Fibroblast of skin of left biceps (primary cell): Measurements from ENCODE around the gene PHF3.

Source experiments
- DNase-seq, 2 experiments: peaks; one replicate each; pipeline ENCODE4 v3.0.0-alpha.2; 2013; ENCODE audit warnings: low read depth in 2 of 2

The PHF3 gene

GRCh38 chr6:63635588-63636517 is at the start of gene PHF3:
TSS of gene PHF3 (plus strand) at chr6:63635802. CDS start at chr6:63646552, 10,750 bp downstream.
- peak; percentile 77 to 79 for DNase-seq

GRCh38 chr6:63589952-63590411 is 45.6 kb upstream of the PHF3 start:
- DNase-seq: no peak

GRCh38 chr6:63592886-63593285 is 42.7 kb upstream of the PHF3 start:
- no peak for DNase-seq

- no peak for DNase-seq
Observed at GRCh38 chr6:63597141-63598048, 38.2 kb upstream of the PHF3 start.

GRCh38 chr6:63598049-63599036 is 37.3 kb upstream of the PHF3 start:
- no peak for DNase-seq

GRCh38 chr6:63599243-63599642 is 36.4 kb upstream of the PHF3 start:
- DNase-seq: no peak

- DNase-seq: no peak
Observed at GRCh38 chr6:63600136-63600535, 35.5 kb upstream of the PHF3 start.

- no peak for DNase-seq
Observed at GRCh38 chr6:63609231-63609630, 26.4 kb upstream of the PHF3 start.

GRCh38 chr6:63610944-63611343 is 24.7 kb upstream of the PHF3 start:
- DNase-seq: no peak

GRCh38 chr6:63611560-63611959 is 24.0 kb upstream of the PHF3 start:
- no peak for DNase-seq

GRCh38 chr6:63615590-63615989 is 20.0 kb upstream of the PHF3 start:
- no peak for DNase-seq

GRCh38 chr6:63624091-63624490 is 11.5 kb upstream of the PHF3 start:
- no peak for DNase-seq

GRCh38 chr6:63630466-63630865 is 5.1 kb upstream of the PHF3 start:
- DNase-seq: no peak

GRCh38 chr6:63634630-63635029 is 972 bp upstream of the PHF3 start:
- no peak for DNase-seq

GRCh38 chr6:63635215-63635587 is 401 bp upstream of the PHF3 start:
- no peak for DNase-seq

- DNase-seq: no peak
Observed at GRCh38 chr6:63636518-63637021, 968 bp downstream of the PHF3 start.

GRCh38 chr6:63637865-63638445 is 2.4 kb downstream of the PHF3 start:
- no peak for DNase-seq

GRCh38 chr6:63640062-63640461 is 4.5 kb downstream of the PHF3 start:
- peak; percentile 33 to 39 for DNase-seq

GRCh38 chr6:63643862-63644261 is 8.3 kb downstream of the PHF3 start:
- DNase-seq: no peak

- no peak for DNase-seq
Observed at GRCh38 chr6:63644668-63645326, 9.2 kb downstream of the PHF3 start.
